Measurements from ENCODE around the gene ZNF620.
"Not testable (repeated sequence)": the region's sequence is repeated elsewhere in the genome, so short reads cannot be mapped to it uniquely, and the experiment has no call there.

ZNF620 gene

DNA sequence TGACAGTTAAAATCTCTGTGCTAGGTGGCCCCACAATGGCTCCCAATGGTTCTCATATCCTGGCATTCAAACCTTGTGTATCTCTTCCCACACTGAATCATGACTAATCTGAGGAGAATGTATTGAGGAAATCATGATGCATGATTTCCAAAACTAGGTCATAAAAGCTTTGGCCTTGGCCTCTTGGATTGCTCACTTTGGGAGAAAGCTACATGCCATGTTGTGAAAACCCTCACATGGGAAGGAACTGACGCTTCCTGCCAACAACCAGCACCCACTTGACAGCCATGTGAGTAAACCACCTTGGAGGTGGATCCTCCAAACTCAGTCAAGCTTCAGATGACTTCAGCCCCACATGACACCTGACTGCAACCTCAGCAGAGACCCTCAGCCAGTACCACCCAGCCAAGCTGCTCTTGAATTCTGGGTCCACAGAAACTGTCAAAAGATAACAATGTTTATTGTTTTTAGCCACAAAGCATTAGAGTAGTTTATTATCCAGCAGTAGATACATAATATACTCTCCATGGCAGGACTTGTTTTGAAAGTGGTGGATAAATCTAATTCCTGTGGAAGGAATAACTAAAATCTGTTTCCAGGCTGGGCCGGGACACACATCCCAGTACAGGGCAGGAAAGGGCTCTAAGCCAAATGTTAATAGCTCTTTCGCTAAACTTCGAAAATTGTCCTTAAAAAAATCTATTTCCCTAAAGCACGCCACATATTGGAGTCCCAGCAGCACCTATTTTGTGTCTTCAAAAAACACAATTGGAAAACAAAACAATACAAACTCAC, 1.0 kb upstream of the ZNF620 start:
- peak; percentile 12 to 19 for DNase-seq

- DNase-seq, result no peak
Observed at GRCh38 chr3:40511031-40511718, 5.3 kb downstream of the ZNF620 start.

GRCh38 chr3:40516201-40516600, 10.4 kb downstream of the ZNF620 start:
- DNase-seq, result no peak

GRCh38 chr3:40518067-40518466, 12.2 kb downstream of the ZNF620 start:
- DNase-seq, result no peak

DNA sequence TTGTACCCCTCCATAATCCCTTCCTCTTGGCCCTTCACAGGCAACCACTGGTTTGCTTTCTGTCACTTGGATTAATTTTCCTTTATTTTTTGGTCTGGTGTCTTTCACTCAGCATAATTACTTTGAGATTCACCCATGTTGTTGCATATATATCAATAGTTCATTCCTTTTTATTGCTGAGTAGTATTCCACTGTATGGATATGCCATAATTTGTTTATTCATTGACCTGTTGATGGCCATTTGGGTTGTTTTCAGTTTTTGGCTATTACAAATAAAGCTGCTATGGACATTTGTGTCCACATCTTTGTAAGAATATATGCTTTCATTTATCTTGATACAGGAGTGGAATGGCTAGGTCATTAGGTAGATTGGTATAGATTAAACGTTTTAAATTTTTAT, 13.0 kb downstream of the ZNF620 start:
- no peak for DNase-seq

- no peak for DNase-seq
Observed at GRCh38 chr3:40521254-40521653, 15.4 kb downstream of the ZNF620 start.

DNA sequence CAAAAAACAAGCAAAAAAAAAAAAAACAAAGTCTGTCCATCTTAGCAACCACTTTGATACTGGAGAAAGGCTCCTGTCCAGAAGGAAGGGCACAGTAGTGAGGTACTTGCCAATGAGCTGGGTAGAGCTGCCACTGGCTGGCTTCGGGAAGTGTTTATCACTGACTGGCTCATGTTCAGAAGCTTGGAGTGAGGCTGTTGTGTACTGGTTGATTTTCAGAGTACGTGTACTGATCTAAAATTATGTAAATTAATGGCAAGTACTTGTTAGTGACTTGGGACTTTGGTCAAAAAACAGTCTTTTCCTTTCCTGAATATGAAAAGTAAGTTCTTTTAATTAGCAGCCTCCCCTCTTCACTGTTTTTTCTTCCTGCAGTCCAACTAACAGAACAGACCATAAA, 17.9 kb downstream of the ZNF620 start:
- DNase-seq, result no peak

DNA sequence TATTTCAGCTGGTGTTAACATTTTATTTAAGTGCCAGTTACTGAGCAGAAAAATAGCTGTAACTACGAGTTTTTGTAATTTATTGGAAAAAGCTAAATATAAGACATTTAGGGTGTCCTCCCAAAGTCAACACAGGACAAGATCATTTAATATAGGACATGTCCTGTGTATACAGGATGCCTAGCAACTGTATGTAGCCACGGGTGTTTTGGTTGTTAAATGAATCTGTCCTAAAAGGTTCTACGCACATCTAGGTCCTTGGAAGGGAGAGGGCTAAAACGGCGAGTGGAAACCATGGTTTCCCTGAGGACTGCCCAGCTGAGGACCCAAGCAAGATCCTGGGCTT, 18.4 kb downstream of the ZNF620 start:
- no peak for DNase-seq

DNA sequence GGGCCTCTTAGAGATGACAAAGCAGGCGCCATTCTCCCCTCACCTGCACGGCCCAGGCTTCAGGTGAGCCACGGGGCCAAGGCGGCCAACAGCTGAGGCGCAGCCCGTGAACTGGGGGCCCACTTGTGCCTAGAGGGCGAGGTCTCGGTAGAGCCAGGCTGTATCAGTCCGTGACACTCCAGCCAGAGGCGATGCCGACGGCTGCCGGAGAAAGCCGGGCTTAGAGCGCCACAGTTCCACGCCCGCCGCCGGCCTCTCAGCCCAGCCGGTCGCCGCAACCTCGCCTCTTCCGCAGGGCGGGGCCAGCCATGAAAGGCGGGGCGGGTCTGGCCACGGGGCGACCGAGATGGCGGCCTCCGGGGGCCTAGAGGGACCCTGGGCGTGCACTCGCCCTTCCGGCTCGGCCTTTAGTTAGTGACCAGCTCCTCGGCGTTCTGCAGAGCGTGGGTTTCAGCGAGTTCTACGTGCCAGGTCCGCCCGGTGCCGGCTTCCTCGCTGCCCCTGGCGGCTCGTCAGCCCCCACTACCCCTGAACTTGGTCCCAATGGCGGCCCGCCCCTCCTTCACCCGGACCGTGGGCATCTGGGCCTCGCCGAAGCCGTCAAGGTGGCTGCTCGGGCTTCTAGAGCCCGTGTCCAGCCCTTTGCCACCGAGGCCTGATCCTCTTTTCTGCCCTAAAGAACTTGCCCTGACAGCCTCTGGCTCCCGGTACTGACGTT, 18.9 kb downstream of the ZNF620 start, which contains the start of gene ZNF621:
Gene ZNF621 (plus strand): TSS at position 393 of the 718 bp plus-strand sequence. CDS start 881 bp downstream, outside the sequence.
- peak; percentile 85 to 87 for DNase-seq

DNA sequence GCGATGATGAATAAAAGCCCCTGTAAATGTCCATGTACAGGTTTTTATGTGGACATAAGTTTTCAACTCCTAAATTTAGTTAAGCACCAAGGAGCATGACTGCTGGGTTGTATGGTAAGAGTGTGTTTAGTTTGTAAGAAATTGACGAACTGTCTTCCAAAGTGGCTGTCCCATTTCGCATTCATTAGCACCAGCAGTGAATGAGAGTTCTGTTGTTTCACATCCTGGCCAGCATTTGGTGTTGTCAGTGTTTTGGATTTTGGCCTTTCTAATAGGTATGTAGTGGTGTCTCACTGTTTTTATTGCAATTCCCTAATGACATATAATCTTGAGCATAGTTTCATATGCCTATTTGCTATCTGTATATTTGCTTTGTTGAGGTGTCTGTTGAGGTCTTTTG, 22.6 kb downstream of the ZNF620 start:
- no peak for DNase-seq

- no peak for DNase-seq
Observed at GRCh38 chr3:40532252-40532651, 26.4 kb downstream of the ZNF620 start.

GRCh38 chr3:40534283-40534682, 28.4 kb downstream of the ZNF620 start:
- no peak for DNase-seq

DNA sequence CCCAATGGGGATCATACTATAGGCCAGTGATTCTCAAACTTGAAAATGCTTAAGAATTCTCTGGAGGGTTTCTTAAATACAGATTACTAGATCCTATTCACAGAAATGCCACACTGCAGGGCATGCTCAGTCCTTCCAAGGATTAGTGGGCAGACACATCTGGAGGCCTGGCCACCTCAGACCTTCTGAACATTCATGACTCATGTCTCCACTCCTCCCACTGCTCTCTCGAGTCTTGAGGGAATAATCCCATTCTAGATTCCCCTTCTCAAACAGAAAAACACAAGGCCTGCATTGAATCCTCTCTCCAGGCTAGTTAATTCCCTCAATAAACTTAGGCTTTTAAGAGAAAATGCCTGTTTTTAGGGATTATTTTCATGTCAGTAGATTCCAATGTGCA, 41.0 kb downstream of the ZNF620 start:
- no peak for DNase-seq

DNA sequence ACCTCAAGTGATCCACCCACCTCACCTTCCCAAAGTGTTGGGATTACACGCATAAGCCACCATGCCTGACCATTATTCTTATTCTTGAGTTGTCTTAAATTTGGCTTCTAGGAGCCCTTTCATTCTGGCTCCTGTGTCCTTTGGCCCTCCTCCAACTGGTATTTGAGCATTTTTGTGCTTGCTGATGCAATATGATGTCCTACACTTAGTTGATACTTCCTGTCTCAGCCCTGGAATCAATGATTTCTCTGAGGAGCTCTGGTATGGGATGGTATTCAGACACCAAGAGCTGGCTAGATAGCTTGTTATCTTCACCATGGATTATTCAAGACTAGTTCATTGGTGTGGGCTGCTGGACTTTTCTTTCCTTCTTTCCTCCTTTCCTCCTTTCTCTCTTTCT, 44.3 kb downstream of the ZNF620 start:
- DNase-seq, result no peak

- no peak for DNase-seq
Observed at GRCh38 chr3:40557575-40558161, 51.8 kb downstream of the ZNF620 start.

- DNase-seq, result not testable (repeated sequence)
Observed at GRCh38 chr3:40562482-40562881, 56.6 kb downstream of the ZNF620 start.

GRCh38 chr3:40565629-40566028, 59.8 kb downstream of the ZNF620 start:
- not testable (repeated sequence) for DNase-seq

- no peak for DNase-seq
Observed at GRCh38 chr3:40566694-40567093, 60.9 kb downstream of the ZNF620 start.
